ENCODE results near the gene LDLRAD4.

Gene LDLRAD4

GRCh38 chr18:13447621-13448334 lies 229.2 kb downstream of the LDLRAD4 start:
- no peak for DNase-seq (ENCODE audit: low read depth)

GRCh38 chr18:13448335-13448795 lies 229.8 kb downstream of the LDLRAD4 start:
- DNase-seq (ENCODE audit: low read depth): no peak

- no peak for DNase-seq (ENCODE audit: low read depth)
Observed at GRCh38 chr18:13449651-13450050, 231.1 kb downstream of the LDLRAD4 start.

DNA sequence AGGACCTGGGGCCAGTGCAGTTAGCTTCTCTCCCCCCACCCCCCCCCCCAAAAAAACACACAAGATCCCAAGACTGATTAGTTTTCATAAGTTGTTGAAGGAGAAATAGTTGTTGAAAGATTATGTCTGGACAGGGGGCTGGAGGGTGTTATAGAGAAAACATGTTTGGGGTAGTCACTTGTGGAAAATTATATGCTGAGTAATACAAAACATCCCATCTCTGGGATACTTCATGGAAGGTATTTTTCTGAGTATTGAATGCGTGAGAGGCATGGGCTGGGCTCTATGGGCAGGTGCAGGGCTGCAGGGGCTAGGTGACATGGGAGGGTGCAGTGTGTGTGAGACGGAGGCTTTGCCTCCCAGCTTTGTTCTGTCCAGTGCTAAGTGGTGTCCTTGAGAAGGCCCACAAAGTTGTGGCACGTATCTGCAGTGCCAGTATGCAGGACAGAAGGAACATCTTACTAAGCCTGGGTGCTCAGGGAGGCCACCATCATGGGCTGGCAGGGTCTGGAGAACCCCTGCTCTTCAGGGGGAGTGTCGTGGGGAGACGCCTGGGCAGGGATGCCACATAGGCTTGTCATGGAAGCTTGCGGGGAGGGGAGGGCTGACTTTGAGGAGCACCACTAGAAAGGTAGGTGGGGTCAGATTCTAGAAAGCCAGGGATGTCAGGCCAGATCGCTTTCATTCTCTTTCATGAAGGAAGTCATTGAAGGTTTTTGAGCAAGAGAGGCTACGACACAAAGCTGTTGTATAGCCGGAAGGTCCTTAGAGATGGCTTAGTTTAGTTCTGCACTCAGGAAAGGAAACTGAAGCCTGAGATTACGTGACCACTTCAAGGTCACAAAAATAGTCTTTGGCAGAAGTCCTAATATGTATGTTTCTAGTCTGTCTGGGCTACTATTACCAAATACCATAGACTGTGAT lies 232.0 kb downstream of the LDLRAD4 start:
- DNase-seq (ENCODE audit: low read depth): no peak

DNA sequence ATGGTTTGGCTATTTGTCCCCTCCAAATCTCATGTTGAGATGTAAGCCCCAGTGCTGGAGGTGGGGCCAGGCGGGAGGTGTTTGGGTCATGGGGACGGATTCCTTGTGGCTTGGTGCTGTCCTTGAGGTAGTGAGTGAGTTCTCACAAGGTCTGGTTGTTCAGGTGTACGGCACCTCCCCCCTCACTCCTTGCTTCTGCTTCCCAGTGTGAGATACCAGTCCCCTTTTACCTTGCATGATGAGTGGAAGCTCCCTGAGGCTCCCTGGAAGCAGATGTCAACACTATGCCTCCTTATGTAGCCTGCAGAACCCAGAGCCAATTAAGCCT lies 232.6 kb downstream of the LDLRAD4 start:
- no peak for DNase-seq (ENCODE audit: low read depth)

- no peak for DNase-seq (ENCODE audit: low read depth)
Observed at GRCh38 chr18:13451661-13452387, 233.3 kb downstream of the LDLRAD4 start.

- DNase-seq (ENCODE audit: low read depth): no peak
Observed at GRCh38 chr18:13452388-13452811, 233.8 kb downstream of the LDLRAD4 start.

DNA sequence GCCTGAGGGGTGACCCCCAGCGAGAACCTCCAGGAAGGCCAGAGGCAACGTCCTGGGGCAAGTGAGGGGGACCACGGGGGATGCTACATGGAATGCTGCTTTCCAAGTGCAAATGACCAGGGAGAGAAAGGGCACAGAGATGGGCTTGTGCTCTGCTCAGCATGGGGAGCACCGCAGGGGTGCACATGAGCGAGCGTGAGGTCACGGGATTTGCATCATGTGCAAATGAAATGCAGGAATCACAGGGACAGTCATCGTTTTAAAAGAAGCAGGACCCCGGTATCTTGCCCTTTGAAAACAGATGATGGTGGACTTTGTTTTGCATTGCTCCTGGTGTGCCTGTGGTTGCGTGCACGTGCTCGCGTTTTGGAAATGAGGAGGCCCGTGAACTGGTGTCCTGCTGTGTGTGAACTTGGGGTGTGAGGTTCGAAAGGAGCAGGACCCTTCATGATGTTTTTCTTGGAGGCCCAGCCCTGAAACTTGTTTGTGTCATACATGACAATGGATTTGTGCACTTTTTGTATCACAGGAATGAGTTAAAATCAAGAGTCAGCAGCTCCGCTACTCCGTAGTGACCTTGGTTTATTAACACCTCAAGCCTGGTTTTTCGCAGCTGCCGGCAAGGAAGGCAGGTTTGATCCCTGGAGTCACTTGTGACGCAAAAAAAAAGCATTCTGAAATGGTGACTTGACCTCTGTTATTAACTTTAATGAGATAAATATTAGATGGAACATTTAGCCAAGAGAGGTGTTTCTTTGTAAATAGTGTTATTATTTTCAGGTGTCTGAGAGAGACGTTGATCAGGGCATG lies 234.5 kb downstream of the LDLRAD4 start:
- DNase-seq (ENCODE audit: low read depth): no peak

DNA sequence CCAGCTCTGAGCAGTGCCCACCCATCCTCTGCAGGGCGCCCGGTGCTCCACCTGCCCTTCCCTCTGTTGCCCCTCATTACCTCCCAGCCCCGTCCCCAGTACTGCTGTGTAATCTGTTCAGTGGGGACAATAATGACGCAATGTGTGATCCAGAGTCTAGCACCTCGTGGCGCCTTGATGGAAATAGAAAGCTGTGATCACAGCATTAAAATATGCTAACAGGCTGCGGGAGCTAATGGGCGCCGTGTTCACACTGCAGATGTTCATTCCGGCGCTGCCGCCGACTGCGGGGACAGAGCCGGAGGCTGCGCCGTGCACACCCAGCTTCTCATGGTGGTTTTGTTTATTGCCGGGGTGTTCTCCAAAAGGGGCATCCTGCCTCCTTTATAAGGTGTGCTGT lies 235.2 kb downstream of the LDLRAD4 start:
- DNase-seq (ENCODE audit: low read depth): no peak

- DNase-seq (ENCODE audit: low read depth): no peak
Observed at GRCh38 chr18:13454363-13455150, 236.0 kb downstream of the LDLRAD4 start.

DNA sequence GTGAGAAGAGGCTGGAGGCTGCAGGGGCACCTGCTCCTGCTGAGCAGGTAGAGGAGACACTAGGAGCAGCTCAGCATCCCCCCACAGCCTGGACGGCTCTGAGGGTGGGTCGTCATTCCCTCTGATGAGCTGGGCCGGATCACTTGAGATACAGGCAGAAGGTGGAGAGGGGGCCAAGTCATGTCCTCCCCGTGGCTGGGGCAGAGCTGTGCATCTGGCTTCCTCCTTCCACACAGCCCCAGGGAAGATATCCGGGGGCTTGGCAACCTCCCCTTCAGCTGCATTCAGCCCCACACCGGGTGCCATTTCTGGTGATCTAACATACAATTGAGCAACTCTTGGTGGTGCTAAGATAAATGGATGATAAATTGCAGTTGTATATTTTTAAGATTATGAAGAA lies 236.9 kb downstream of the LDLRAD4 start:
- no peak for DNase-seq (ENCODE audit: low read depth)

DNA sequence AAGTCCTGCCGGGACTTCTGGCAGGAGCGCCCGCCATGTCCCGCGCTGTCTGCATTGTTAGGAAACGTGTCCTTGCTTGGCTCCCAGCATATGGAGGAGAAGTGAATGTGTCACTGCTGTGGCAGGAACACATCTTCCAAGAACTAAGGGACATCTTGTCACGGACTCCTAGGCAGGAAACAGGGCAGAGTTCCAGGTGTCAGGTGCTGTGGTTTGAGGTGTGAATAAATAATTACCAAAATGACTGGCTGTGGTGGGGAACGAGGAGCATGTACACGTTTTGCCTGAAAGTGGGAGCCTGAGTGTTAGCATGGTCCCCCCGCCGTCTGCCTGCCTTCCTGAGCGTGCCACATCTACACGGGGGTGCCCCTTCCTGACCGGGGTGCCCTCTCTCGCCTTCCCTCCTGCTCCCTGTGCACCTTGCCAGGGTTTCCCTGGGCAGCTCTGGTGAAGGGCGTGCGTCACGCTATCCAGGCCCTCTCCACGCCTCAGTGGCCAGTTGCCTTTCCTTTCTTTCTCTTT lies 237.5 kb downstream of the LDLRAD4 start:
- DNase-seq (ENCODE audit: low read depth): no peak

- DNase-seq (ENCODE audit: low read depth): no peak
Observed at GRCh38 chr18:13456736-13457271, 238.2 kb downstream of the LDLRAD4 start.

DNA sequence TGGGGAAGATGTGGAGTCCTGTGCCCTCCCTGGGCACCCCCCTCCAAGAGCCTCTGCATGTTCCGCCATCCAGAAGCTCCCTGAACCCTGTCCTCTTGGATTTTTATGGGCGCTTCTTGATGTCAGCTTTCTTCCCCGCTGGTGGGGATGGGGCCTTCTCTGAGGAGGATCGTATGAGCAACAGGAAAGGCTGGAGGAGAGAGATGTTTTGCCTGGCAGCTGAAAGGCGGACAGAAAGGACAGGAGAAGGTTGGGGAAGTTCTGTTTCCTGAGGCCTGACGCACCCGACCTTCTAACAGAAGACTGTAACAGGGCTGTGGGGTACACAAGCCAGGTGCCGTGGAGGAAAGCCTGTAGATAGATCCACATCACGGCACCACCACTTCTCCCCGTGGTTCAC lies 238.8 kb downstream of the LDLRAD4 start:
- DNase-seq (ENCODE audit: low read depth): no peak

GRCh38 chr18:13460946-13461345 lies 242.4 kb downstream of the LDLRAD4 start:
- DNase-seq (ENCODE audit: low read depth): no peak

DNA sequence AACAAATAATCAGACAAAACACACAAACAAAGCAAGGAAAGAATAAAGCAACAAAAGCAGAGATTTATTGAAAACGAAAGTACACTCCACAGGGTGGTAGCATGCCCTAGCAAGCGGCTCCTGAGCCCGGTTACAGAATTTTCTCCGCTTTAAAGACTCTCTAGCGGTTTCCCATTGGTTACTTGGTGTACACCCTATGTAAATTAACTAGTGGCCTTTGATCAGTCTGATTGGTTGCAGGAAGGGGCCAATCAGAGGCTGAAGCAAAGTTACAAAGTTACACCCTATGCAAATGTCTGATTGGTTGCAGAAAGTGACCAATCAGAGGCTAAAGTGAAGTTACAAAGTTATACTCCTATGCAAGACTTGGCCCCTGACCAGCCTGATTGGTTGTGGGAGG lies 242.9 kb downstream of the LDLRAD4 start:
- DNase-seq (ENCODE audit: low read depth): no peak

GRCh38 chr18:13461936-13462335 lies 243.4 kb downstream of the LDLRAD4 start:
- DNase-seq (ENCODE audit: low read depth): no peak

- DNase-seq (ENCODE audit: low read depth): no peak
Observed at GRCh38 chr18:13462686-13463085, 244.1 kb downstream of the LDLRAD4 start.

- no peak for DNase-seq (ENCODE audit: low read depth)
Observed at GRCh38 chr18:13463526-13464210, 245.1 kb downstream of the LDLRAD4 start.

All from activated gamma-delta T cell treated with anti-CD3 and anti-CD28 coated beads, Interleukin-2, amount 50 U/mL, for 16 hours (primary cell).